GM19193 (cell line): ENCODE measurements around the gene GRK1.

Experiments used
- POLR2A ChIP-seq: IDR thresholded peaks from 4 replicates; pipeline ENCODE4 v1.6.1; 2011; ENCODE audit not compliant: insufficient read depth, insufficient read length; ENCODE audit errors: extremely low read depth

Gene GRK1

DNA sequence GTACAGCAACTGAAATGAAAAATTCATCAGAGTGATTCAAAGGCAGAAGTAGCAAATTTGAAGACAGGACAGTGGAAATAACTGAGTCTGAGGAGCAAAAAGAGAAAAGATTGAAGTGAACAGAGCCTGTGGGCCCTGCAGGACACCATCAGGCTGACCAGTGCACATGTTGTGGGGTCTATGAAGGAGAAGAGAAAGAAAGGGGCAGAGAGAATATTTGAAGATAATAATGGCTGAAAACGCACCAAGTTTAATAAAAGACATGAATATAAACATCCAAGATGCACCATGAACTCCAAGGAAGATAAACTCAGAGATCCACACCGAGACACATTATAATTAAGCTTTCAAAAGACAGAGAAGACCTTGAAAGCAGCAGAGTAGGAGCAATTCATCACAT is 24.5 kb upstream of the GRK1 start:
- TF ChIP-seq POLR2A = no peak

DNA sequence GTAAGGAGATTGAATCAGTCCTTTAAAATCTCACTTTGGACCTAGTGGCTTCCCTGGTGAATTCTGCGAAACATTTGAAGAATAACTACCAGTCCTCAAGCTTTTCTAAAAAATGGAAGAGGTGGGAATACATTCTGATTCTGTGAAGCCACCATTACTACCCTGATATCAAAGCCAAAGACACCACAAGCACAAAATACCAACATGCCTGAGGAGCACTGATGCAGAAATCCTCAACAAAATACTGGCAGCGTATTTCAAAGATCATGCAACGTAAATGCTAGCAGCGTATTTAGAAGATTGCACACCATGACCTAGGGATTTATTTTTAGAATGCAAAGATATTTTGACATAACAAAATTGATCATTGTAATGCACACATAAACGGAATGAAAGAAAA is 23.4 kb upstream of the GRK1 start:
- TF ChIP-seq POLR2A = no peak

DNA sequence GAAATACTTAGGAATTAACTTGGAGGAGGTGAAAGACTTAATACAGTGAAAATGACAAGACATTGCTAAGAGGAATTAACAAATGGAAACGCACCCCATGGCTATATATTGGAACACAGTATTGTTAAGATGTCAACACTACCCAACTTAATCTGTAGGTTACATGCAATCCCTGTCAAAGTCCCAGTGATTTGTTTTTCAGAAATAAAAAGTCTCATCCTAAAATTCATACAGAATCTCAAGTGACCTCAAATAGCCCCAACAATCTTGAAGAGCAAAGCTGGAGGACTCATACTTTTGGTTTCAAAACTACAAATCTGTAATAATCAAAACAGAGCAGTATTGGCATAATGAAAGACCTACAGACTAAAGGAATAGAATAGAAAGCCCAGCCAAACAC is 22.2 kb upstream of the GRK1 start:
- no peak for TF ChIP-seq POLR2A

DNA sequence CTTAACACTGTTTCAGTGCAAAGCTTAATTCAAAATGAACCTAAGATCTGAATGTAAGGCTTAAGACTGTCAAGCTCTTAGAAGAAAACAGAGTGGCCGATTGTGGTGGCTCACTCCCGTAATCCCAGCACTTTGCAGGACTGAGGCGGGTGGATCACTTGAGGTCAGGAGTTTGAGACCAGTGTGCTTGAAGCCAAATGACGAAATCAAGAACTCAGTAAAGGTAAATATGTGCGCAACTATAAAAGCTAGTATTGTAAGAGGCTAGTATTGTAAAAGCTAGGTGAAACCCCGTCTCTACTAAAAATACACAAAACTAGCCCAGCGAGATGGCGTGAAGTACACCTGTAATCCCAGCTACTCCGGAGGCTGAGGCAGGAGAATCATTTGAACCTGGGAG is 21.7 kb upstream of the GRK1 start:
- TF ChIP-seq POLR2A = no peak

DNA sequence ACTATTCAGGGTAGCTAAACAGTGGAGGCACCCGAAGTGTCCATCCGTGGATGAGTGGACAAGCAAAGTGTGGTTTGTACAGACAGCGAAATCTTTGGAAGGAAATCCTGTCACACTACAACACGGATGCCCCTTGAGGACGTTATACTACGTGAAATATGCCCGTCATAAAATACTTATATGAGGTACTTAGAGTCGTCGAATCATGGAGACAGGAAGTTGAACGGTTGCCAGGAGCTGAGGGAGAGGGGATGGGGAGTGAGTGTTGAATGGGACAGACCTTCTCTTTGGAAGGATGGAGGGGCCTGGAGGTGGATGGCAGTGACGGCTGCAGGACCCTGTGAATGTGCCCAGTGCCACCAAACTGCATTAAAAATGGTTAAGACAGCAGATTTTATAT is 20.6 kb upstream of the GRK1 start:
- TF ChIP-seq POLR2A = no peak

DNA sequence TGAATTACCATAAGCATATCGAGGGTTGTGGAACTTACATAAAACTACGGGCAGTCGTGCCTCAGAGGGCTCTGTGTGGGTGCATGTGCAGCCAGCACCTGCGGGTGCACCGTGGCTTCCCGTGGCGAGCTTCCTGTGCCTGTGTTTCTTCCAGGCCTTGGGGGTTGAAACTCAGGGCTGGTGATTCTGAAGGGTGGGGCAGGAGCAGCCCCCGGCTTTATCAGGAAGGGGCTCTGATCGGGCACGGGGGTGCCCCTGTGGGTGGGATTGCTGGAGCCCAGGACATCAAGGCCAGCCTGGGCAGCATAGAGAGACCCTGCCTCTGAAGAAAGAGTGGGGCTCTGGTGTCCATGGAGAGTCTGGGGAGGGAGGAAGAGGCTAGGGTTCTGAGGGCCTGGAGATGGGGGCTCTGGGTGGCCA is 20.1 kb upstream of the GRK1 start:
- TF ChIP-seq POLR2A = no peak

DNA sequence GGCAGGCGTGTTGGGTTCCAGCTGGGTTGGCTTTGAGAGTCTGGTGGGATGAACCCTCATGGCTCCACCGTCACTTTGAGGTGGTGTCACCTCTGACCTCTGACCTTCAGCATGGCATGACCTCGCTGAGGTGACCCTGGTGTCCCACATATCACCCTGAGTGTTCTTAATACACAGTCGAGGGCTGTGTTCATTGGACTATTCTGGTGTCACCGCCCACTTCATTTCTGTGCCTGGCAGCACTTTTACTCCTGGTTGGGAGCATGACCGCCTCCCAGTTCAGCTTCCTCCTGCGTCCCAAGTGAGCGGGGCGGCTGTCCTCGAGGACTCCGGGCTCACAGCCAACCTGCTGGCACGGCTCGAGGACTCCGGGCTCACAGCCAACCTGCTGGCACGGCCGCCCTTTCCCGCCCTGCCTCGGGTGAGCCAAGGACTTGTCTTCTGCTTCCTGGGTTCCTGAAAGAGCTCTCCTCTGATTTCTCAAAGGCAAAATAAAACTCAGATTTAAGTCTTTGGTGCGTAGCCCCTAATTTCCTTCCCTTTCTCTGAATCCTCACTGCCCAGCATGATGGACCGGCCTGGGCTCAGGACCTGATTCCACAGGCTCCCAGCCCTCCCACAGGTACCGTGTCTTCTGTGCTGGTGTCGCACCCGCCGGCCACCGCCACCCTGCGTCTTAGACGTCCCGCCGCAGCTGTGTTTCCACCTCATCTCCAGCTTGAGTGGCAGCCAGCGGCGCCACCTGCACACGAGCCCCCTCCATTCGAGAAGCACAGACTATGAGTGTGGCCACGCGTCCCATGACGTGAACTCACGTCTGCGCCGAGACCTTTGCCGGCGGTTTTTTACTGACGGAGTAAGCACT is 19.4 kb upstream of the GRK1 start:
- no peak for TF ChIP-seq POLR2A

DNA sequence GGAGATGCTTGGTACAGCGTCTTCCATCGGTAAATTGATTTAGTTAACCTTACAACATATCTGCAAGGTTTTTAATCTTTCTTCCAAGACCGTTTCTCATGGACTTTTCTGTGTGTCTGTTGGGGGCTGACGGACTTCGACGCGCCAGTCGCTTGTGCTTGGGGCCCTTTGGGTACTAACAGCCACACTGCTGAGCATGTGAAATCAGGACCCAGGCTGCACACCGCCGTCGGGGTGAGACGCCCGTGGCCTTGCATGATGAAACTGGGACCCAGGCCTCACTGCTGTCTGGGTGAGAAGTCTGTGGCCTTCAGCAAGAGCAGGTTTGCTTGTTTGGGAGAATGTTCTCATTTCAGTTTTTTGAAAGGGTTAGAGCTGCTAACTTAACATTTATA is 18.8 kb upstream of the GRK1 start:
- no peak for TF ChIP-seq POLR2A

DNA sequence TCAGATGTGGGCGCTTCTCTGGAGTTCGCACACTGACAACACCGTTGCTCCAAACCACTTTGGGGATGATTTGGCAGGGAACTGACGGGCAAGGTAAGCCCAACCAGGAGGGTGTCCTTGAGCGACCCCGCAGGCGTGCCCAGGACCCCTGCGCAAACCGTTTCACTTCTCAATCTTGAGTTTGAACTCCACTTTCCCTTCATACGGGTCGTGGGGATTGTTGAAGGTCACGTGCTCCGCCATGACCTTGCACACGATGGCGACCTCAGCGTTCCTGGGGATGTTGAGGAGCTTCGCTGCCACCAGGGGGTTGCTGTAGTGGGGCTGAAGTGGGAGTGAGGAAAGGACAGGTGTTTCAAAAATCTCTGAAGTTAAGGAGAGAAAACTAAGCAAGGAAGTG is 17.8 kb upstream of the GRK1 start:
- TF ChIP-seq POLR2A = no peak

DNA sequence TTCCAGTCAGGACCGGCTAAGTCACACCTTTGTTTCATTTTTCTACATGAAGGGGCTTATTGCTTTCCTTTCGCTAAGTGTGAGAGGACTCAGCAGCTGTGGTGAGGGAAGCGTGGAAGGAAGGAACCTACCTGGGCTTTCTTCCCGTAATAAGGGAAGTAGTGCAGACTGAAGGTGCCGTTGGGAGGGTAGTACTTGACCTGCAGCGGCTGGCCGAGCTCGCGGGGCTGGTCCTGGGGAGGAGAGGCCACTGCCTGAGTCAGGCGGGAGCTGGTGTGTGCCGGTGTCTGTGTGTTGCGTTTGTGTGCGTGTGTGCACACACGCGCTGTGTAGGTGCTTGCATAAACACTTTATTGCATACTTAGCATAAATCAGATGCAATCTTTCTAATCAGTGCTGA is 16.7 kb upstream of the GRK1 start:
- no peak for TF ChIP-seq POLR2A

DNA sequence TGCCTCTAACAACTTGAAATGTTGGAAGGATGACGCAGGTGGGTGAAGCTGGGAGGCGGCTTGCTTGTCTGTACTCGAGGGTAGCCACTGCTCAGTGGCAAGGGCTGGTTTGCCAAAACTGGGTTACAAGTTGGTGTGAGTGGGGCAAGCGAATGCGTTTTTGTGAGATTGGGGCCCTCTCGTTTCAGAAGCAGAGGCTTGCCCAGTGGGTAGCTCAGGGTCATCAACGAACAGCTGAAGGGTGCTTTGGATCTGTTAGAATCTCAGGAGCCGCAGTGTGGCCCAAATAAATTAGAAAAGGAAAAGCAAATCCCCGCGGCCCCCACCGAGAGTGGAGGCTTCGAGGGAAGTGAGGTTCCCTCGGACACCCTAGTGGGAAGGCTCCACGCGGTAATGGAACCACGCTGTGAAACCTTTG is 16.3 kb upstream of the GRK1 start:
- TF ChIP-seq POLR2A = no peak

DNA sequence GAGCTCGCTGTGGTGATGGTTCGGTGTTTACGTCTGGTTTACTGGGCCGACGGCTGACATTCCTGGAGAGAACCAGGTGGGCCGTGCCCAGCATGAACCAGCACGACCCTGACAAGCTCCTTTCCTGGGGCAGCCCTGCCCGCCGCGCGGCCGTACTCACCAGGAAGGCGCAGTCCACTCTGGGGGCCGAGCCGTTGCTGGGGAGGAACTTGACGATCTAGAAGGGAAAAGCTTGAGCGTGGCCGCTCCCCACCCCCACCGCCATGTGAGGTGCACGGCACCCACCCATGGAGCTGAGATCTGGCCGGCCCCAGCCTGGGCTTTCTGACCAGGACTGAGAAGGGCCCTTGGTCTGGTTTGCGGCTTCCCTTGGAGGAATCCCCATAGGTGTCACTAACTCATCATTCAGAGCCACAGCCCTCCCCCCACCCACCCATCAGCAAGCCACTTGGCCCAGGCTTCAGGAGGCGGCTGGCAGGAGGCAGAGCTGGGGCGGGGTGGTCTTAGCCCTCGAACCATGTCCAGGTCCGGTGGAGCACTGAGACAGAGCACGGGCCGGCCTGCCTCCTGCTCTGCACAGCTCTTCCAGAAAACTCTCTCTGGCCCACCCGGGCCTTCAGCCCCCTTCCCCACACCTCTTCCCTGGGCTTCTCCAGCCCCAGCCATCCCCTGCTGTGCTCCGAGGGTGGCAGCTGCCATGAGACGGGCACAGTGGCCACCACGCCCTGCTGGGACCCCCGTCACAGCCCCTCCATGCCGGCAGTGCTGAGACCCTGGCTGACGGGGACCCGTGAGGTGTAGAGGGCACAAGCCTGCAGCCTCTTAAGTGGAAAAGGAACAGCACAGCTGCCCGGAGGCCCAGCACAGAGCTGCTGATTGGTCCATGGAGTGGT is 15.3 kb upstream of the GRK1 start:
- no peak for TF ChIP-seq POLR2A

DNA sequence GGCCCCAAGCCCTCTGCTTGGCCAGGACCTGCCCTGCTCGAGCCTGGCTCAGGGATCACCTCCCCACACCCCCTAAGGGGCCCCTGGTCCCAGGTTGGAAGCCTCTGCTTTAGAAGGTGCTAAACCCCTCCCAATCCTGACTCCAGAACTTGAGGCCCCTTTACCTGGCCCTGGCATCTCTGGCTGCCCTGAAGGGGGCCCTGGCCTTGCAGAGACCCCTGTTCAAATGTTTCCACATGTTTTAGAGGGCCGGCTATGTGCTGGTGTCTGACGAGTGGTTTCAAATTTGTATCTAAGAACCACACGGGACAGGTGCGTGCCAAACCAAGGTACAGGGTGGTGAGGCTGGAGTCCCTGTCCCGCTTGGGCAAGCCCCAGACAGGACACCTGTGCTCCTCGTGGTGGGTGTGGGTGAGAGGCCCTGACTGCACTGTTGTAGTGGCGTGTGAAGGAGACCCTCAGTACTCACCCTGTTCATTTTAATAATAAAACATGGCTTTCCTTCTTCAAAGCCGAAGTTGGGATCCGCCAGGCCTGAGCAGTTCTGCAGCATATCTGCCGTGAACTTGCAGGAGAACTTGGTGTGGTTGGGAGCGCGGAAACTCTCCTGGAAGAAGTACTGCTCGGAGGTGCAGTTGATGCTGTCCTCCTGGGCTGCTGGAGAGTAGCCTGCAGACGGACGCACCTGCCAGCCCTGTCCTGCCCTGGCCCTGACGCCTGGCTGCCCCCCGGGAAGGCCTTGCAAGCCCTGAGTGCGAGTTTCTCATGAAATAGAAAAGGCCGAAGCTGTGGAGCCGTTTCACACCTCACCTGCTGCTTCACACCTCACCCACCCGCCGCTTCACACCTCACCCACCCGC is 14.4 kb upstream of the GRK1 start:
- no peak for TF ChIP-seq POLR2A

DNA sequence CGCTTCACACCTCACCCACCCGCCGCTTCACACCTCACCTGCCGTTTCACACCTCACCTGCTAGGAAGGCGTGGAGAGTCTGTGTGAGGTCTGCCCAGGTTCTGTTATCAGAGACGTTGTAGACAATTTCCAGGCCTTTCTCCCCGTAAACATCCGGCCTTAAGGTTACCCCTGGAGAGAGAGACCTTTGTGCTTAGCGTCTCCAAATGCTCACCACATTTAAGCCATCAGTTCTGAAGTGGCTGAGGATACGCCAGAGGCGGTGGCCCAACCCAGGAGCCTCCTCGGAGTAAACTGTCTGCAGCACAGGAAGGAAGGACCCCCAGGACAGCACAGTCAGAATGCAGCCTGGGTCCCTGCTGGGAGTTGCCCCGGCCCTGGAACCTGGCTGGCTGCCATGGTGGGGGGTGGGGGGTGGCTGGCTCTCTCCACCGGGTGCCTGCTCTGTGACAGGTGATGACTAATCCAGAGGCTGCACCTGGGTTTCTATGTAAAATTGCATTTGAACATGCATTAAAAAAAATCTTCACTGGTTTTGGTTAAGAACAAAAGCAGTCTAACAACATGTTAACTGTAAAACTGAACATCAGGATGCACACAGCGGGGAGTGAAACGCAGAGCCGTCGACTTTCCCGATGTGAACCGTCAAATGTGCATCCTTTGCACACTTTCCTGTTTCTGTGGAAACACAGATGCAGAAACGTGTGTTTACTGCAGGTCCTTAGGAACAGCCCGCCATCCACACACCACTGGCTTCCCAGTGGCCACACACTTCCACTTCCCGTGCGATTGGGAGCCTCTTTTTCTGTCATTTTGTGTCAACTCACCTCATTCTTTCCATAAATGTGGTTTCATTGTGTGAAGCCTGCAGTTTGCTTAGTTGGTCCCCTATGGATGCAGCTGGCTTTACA is 13.5 kb upstream of the GRK1 start:
- no peak for TF ChIP-seq POLR2A
